Neural progenitor cell (in vitro differentiated cells): ENCODE results near the gene XRCC3. TPM values are rescaled to one million over a fixed set of nuclear protein-coding genes. Genes with fewer than 3 reads are reported as not detected.

ENCODE experiments used
- DNase-seq: peaks from one replicate; pipeline ENCODE4 v3.0.0-alpha.2; 2016; ENCODE audit warnings: low spot score
- H2AFZ ChIP-seq: fragments of 200-600 bp; sonication (generic); replicated peaks from 2 replicates; pipeline ENCODE4 v1.6.1; 2016; ENCODE audit warnings: antibody characterized with exemption
- H3F3A ChIP-seq: fragments of 200-600 bp; sonication (generic); 2 replicates; pipeline ENCODE4 v1.6.1; 2016; ENCODE audit warnings: antibody characterized with exemption, low read depth
- H3K27ac ChIP-seq: fragments of 200-600 bp; sonication (generic); 2 replicates; pipeline ENCODE4 v1.5.1; 2016; ENCODE audit warnings: mild to moderate bottlenecking
- H3K27me3 ChIP-seq: fragments of 200-600 bp; sonication (generic); 2 replicates; pipeline ENCODE4 v1.6.1; 2016; ENCODE audit warnings: mild to moderate bottlenecking, moderate library complexity
- H3K36me3 ChIP-seq: fragments of 200-600 bp; sonication (generic); 2 replicates; pipeline ENCODE4 v1.5.1; 2016
- H3K4me1 ChIP-seq: fragments of 200-600 bp; sonication (generic); 2 replicates; pipeline ENCODE4 v1.6.1; 2016; ENCODE audit warnings: mixed run types
- H3K4me2 ChIP-seq: fragments of 200-600 bp; sonication (generic); 2 replicates; pipeline ENCODE4 v1.6.1; 2016
- H3K4me3 ChIP-seq: fragments of 200-600 bp; sonication (generic); 2 replicates; pipeline ENCODE4 v1.5.1; 2016
- H3K79me2 ChIP-seq: fragments of 200-600 bp; sonication (generic); 2 replicates; pipeline ENCODE4 v1.6.1; 2016; ENCODE audit warnings: low read depth
- H3K9ac ChIP-seq: fragments of 200-600 bp; sonication (generic); 2 replicates; pipeline ENCODE4 v1.6.1; 2016
- H3K9me3 ChIP-seq: fragments of 200-600 bp; sonication (generic); 2 replicates; pipeline ENCODE4 v1.5.1; 2016; ENCODE audit warnings: low read depth
- H4K20me1 ChIP-seq: fragments of 200-600 bp; sonication (generic); 2 replicates; pipeline ENCODE4 v1.6.1; 2016; ENCODE audit warnings: low read depth
- H3K27ac Mint-ChIP-seq: 3 replicates; pipeline ENCODE4 v1.8.0; 2021; ENCODE audit warnings: mixed read lengths
- H3K27me3 Mint-ChIP-seq: 2 replicates; pipeline ENCODE4 v1.8.0; 2022; ENCODE audit warnings: low read depth, mild to moderate bottlenecking, inconsistent platforms, moderate library complexity, mixed read lengths; ENCODE audit not compliant: insufficient read depth
- H3K36me3 Mint-ChIP-seq: 3 replicates; pipeline ENCODE4 v1.8.0; 2021; ENCODE audit warnings: mixed read lengths
- H3K4me1 Mint-ChIP-seq: 3 replicates; pipeline ENCODE4 v1.8.0; 2021; ENCODE audit warnings: mixed read lengths
- H3K4me3 Mint-ChIP-seq: 3 replicates; pipeline ENCODE4 v1.8.0; 2021; ENCODE audit warnings: mild to moderate bottlenecking, moderate library complexity, mixed read lengths
- H3K9me3 Mint-ChIP-seq: 3 replicates; pipeline ENCODE4 v1.8.0; 2020; ENCODE audit warnings: mixed read lengths
- CTCF ChIP-seq: fragments of 200-600 bp; sonication (generic); IDR thresholded peaks from 2 replicates; pipeline ENCODE4 v1.5.1; 2017; ENCODE audit warnings: antibody characterized with exemption, mild to moderate bottlenecking
- EZH2 ChIP-seq: fragments of 200-600 bp; sonication (generic); IDR thresholded peaks from 2 replicates; pipeline ENCODE4 v1.6.1; 2017; ENCODE audit warnings: antibody characterized with exemption, mild to moderate bottlenecking, moderate library complexity
- EZH2phosphoT487 ChIP-seq: fragments of 200-600 bp; sonication (generic); IDR thresholded peaks from 2 replicates; pipeline ENCODE4 v1.6.1; 2017; ENCODE audit warnings: antibody characterized with exemption
- total RNA-seq: library from RNA; depleted of rRNA; stranded (reverse); fragments of >200 nt; gene quantifications from 2 replicates; pipeline ENCODE4 v1.2.3, GENCODE V29; 2015; ENCODE audit warnings: low replicate concordance

XRCC3 gene
- total RNA-seq, 1 donor from 2014 or later = 59.7 TPM

DNA sequence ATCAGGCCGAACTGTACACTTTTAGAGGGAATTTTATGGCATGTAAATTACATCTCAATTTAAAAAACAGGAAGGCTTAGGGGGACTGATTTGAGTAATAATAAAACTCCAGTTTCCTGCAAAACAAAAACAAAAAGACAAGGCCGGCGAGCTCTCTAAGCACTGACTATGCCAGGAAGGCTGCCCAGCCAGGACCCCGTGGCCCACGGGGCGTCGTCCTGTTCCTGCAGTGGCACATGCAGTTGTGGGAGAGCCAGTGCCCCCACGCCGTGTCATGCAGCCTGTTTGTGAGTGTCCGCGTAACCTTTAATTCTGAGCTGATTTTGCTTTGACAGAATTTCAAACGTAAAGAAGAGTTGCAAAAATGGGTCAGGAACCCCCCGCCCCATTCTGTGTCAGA is 10.5 kb downstream of the XRCC3 start:
- no peaks in the 10 kb centered on the region for H3K27me3 ChIP-seq
- peaks cover 6% of the 10 kb centered on the region for H3K27me3 Mint-ChIP-seq
- TF ChIP-seq EZH2 (no peak), EZH2phosphoT487 (no peak), CTCF (no peak)
- H3K79me2 ChIP-seq = no peaks in the 10 kb centered on the region
- no peak overlapping the region for H2AFZ ChIP-seq
- H4K20me1 ChIP-seq = peaks cover 31% of the 10 kb centered on the region
- no peaks in the 10 kb centered on the region for H3K36me3 ChIP-seq
- no peak overlapping the region for H3K4me3 Mint-ChIP-seq
- H3F3A ChIP-seq = peaks cover 8% of the 10 kb centered on the region
- H3K4me1 Mint-ChIP-seq = peaks cover 26% of the 10 kb centered on the region
- no peaks in the 10 kb centered on the region for H3K9me3 Mint-ChIP-seq
- no peaks in the 10 kb centered on the region for H3K4me1 ChIP-seq
- no peak overlapping the region for H3K27ac ChIP-seq
- no peak overlapping the region for H3K4me2 ChIP-seq
- H3K36me3 Mint-ChIP-seq = peaks cover 22% of the 10 kb centered on the region
- no peaks in the 10 kb centered on the region for H3K9me3 ChIP-seq
- no peak overlapping the region for H3K9ac ChIP-seq
- peak overlapping the region; percentile 51 for H3K27ac Mint-ChIP-seq
- DNase-seq = no peak
- H3K4me3 ChIP-seq = no peak overlapping the region

DNA sequence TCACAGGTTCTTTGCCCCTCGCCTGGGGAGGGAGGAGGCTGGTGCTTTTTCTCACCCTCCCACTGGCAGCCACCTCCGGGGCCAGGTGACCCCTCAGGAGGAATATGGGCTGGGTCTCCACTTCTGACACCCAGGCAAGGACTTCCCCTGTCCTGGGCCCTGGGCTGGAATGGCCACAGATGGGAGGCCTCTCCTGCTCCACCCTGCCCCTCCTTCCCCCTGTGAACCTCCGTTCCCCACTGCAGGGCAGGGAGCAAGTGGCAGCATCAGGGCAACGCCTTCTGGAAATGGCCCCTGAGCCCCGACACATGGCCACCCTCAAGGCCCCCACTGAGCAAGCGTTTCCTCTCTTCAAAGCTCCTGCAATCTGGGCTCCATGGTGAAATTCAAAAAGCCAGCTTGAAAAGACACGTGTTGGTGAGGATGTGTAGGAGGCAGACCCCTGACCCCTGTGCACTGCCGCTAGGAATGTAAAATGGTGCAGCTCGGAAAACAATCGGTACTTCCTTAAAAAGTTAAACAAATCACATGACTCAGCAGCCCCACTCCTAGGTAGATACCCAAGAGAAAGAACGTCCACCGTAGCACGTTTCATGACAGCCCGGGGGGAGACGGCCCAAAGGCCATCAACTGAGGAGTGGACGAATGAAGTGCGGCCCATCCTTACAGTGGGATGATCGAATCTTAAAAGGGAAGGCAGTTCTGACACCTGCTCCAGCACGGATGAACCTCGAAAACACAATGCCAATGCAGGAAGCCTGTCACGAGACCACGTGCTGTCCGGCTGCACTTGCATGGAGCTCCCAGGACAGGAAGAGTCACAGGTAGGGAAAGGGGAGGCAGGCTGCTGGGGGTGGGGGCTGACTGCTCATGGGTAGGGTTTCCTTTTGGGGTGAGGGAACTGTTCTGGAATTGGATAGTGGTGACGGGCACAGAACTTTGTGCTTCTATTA is 11.5 kb downstream of the XRCC3 start:
- no peak for DNase-seq
- peaks cover 21% of the 10 kb centered on the region for H3K36me3 Mint-ChIP-seq
- H3K27ac Mint-ChIP-seq = peak overlapping the region; percentile 88
- Histone ChIP-seq H3K27me3 (no peaks in the 10 kb centered on the region), H4K20me1 (peaks cover 29% of the 10 kb centered on the region), H3K4me3 (no peak overlapping the region), H3K9ac (no peak overlapping the region), H3K4me1 (no peaks in the 10 kb centered on the region), H3K79me2 (no peaks in the 10 kb centered on the region), H3F3A (peaks cover 8% of the 10 kb centered on the region), H2AFZ (no peak overlapping the region), H3K9me3 (no peaks in the 10 kb centered on the region), H3K36me3 (no peaks in the 10 kb centered on the region), H3K27ac (no peak overlapping the region), H3K4me2 (no peak overlapping the region)
- no peaks in the 10 kb centered on the region for H3K9me3 Mint-ChIP-seq
- TF ChIP-seq EZH2 = no peak
- TF ChIP-seq CTCF = no peak
- TF ChIP-seq EZH2phosphoT487 = no peak
- H3K4me1 Mint-ChIP-seq = peaks cover 26% of the 10 kb centered on the region
- no peak overlapping the region for H3K4me3 Mint-ChIP-seq
- H3K27me3 Mint-ChIP-seq = peaks cover 9% of the 10 kb centered on the region

GRCh38 chr14:103702497-103703432 is 12.5 kb downstream of the XRCC3 start:
- Histone ChIP-seq H3K4me2 (no peak overlapping the region), H2AFZ (no peak overlapping the region), H3K9me3 (no peaks in the 10 kb centered on the region), H3K36me3 (no peaks in the 10 kb centered on the region), H3K4me3 (no peak overlapping the region), H3K9ac (no peak overlapping the region), H3K4me1 (no peaks in the 10 kb centered on the region), H3K79me2 (no peaks in the 10 kb centered on the region), H4K20me1 (peaks cover 32% of the 10 kb centered on the region), H3K27me3 (no peaks in the 10 kb centered on the region), H3F3A (peaks cover 8% of the 10 kb centered on the region), H3K27ac (no peak overlapping the region)
- Mint-ChIP-seq H3K27ac (peak overlapping the region; percentile 76), H3K27me3 (peaks cover 9% of the 10 kb centered on the region), H3K4me3 (no peak overlapping the region), H3K9me3 (no peaks in the 10 kb centered on the region), H3K4me1 (peaks cover 26% of the 10 kb centered on the region), H3K36me3 (peaks cover 16% of the 10 kb centered on the region)
- DNase-seq = no peak
- TF ChIP-seq EZH2phosphoT487 = no peak
- TF ChIP-seq CTCF = no peak
- no peak for TF ChIP-seq EZH2
